Sigmoid colon (tissue), 4 donors: ENCODE measurements around the gene CYSRT1.

Source experiments
- CTCF ChIP-seq, 4 experiments: fragments of 450-650 bp in 3 of 4; fragments of 200-600 bp in 1 of 4; IDR thresholded peaks; one replicate each; pipeline ENCODE4 v1.5.1; 2016 to 2019; ENCODE audit warnings: antibody characterized with exemption in 4 of 4, mild to moderate bottlenecking in 3 of 4, moderate library complexity in 2 of 4
- POLR2AphosphoS5 ChIP-seq, 4 donors: sonication (generic); formaldehyde crosslinking; IDR thresholded peaks; one replicate each; pipeline ENCODE4 v1.6.1; 2017; ENCODE audit warnings: antibody characterized with exemption in 4 of 4

DNA sequence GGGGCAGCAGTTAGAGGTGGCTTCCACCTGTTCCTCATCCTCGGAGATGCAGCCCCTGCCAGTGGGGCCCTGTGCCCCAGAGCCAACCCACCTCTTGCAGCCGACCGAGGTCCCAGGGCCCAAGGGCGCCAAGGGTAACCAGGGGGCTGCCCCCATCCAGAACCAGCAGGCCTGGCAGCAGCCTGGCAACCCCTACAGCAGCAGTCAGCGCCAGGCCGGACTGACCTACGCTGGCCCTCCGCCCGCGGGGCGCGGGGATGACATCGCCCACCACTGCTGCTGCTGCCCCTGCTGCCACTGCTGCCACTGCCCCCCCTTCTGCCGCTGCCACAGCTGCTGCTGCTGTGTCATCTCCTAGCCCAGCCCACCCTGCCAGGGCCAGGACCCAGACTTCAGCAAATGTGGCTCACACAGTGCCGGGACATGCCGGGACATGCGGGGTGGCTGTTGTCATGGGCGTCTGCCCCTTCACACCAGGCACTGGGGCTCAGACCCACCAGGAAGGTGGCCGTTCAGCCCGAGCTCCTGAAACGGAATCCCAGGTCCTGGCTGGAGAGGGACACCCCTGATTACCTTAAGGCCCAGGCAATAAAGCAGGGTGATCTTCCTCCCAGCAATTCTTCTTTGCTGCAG, 841 bp downstream of the CYSRT1 start:
- TF ChIP-seq CTCF (IDR thresholded peaks at IDR 0.05) (no peak), POLR2AphosphoS5 (IDR thresholded peaks at IDR 0.05) (no peak)
